ENCODE data around the gene TPSG1. TPM values are rescaled to one million over a fixed set of nuclear protein-coding genes. Genes with fewer than 3 reads are reported as not detected.
"Not testable (repeated sequence)": the region's sequence is repeated elsewhere in the genome, so short reads cannot be mapped to it uniquely, and the experiment has no call there.

The TPSG1 gene
- total RNA-seq, 2 experiments from 2014 or later = not detected

DNA sequence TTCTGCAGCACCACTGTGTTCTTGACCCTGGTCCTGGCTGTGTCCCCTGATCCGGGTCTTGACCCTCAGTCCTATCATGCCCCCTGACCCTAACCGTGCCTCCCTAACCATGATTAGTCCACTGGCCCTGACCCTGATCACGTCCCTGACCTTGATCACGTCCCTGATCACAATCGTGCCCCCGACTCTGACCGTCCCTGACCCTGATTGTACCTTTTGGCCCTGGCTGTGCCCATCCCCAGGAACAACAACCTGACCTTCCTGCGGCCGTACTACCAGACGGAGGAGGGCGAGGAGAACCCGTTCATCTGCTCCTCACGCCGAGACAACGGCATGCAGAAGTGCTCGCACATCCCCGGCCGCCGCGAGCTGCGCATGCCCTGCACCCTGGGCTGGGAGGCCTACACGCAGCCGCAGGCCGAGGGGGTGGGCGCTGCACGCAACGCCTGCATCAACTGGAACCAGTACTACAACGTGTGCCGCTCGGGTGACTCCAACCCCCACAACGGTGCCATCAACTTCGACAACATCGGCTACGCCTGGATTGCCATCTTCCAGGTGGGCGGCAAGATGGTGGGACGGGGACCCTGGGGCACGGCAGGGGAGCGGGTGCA is 24.9 kb downstream of the TPSG1 start:
- H3K27ac Mint-ChIP-seq = no peak overlapping the region
- intact Hi-C loops (cut with micrococcal nuclease) = no loop called here
- POLR2A ChIA-PET = no interaction called here

DNA sequence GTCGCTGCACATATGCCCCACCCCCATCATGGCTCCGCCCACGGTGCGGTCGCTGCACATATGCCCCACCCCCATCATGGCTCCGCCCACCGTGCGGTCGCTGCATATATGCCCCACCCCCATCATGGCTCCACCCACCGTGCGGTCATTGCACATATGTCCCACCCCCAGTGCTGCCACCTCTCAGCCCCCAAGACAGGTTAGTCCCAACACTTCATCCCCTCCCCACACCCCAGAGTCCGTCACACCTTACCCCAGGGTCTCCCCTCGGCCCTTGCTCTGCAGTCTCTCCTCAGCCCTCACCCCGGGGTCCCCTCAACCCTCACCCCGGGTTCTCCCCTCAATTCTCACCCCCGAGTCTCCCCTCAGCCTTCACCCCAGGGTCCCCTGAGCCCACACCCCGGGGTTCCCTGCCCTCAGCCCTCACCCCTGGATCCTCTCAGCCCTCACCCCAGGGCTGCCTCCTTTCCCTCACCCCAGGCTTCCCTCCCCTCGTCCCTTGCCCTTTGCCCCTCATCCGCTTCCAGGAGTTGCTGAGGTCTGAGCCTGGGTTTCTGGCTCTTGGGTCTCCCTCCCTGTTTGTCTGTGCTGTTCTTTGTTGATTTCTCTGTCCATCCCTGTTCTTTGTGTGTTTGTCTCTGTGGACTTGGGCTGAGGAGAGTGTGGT is 25.6 kb downstream of the TPSG1 start:
- intact Hi-C loops (cut with micrococcal nuclease) = no loop called here
- no peaks in the 10 kb centered on the region for H3K36me3 Mint-ChIP-seq
- ChIA-PET POLR2A (no interaction called here), CTCF (no interaction called here)
- no peak overlapping the region for H3K27ac Mint-ChIP-seq
- no peaks in the 10 kb centered on the region for H3K9me3 Mint-ChIP-seq
- H3K4me1 Mint-ChIP-seq (ENCODE audit: low read depth) = no peaks in the 10 kb centered on the region
- H3K27me3 Mint-ChIP-seq = peaks cover 3% of the 10 kb centered on the region
- H3K4me3 Mint-ChIP-seq = no peak overlapping the region
- no peak for DNase-seq

More for the DNA sequence above, 24.9 kb downstream of the TPSG1 start:
- Mint-ChIP-seq H3K36me3 (no peaks in the 10 kb centered on the region), H3K9me3 (no peaks in the 10 kb centered on the region), H3K27me3 (peaks cover 3% of the 10 kb centered on the region), H3K4me3 (no peak overlapping the region), H3K4me1 (ENCODE audit: low read depth) (no peaks in the 10 kb centered on the region)
- CTCF ChIA-PET = no interaction called here
- DNase-seq = no peak

DNA sequence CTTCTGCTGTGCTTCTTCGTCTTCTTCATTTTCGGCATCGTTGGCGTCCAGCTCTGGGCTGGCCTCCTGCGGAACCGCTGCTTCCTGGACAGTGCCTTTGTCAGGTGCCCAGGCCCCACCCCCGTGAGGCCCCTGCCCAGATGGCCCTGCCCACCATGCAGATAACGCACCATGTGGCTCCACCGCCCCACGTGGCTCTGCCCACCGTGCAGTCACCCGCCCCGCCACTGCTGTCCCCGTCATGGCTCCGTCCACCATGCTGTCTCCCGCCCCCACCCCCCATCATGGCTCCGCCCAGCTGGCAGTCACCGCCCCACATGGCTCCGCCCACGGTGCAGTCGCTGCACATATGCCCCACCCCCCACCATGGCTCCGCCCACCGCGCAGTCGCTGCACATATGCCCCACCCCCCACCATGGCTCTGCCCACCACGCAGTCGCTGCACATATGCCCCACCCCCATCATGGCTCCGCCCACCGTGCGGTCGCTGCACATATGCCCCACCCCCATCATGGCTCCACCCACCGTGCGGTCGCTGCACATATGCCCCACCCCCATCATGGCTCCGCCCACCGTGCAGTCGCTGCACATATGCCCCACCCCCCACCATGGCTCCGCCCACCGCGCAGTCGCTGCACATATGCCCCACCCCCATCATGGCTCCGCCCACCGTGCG is 26.3 kb downstream of the TPSG1 start:
- H3K27me3 Mint-ChIP-seq; H3K9me3 Mint-ChIP-seq; DNase-seq; CTCF ChIA-PET; POLR2A ChIA-PET; H3K27ac Mint-ChIP-seq; H3K4me1 Mint-ChIP-seq (ENCODE audit: low read depth); H3K36me3 Mint-ChIP-seq; intact Hi-C loops (cut with micrococcal nuclease); H3K4me3 Mint-ChIP-seq: not testable (repeated sequence)

DNA sequence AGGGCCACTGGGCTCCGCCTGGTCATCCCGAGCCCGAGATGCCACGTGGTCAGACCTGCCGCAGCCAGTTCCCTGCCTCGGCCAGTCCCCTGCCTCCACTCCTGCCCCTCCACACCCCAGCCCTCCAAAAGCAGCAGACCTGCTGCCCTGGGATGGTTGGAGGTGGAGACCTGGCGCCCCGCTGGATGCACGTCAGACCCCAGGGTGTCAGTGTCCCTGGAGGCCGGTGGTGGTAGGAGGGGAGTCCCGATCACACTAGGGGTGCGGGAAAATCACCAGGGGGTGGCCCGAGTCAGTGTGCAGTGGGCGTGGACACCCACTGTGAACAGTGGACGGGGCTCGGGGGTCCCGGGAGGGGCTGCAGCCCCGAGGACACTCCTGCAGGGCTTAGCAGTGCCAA is 26.9 kb downstream of the TPSG1 start:
- Mint-ChIP-seq H3K9me3 (no peaks in the 10 kb centered on the region), H3K4me1 (ENCODE audit: low read depth) (no peaks in the 10 kb centered on the region), H3K27ac (no peak overlapping the region), H3K27me3 (peaks cover 3% of the 10 kb centered on the region), H3K36me3 (no peaks in the 10 kb centered on the region), H3K4me3 (no peak overlapping the region)
- ChIA-PET POLR2A (no interaction called here), CTCF (no interaction called here)
- intact Hi-C loops (cut with micrococcal nuclease) = no loop called here
- no peak for DNase-seq

- Mint-ChIP-seq H3K9me3 (no peaks in the 10 kb centered on the region), H3K4me1 (ENCODE audit: low read depth) (no peaks in the 10 kb centered on the region), H3K4me3 (no peak overlapping the region), H3K27ac (no peak overlapping the region), H3K27me3 (peaks cover 3% of the 10 kb centered on the region), H3K36me3 (no peaks in the 10 kb centered on the region)
- POLR2A ChIA-PET = no interaction called here
- CTCF ChIA-PET = no interaction called here
- no peak for DNase-seq
- intact Hi-C loops (cut with micrococcal nuclease) = no loop called here
These were observed 27.7 kb downstream of the TPSG1 start for GRCh38 chr16:1197237-1197866.

- Mint-ChIP-seq H3K9me3 (no peaks in the 10 kb centered on the region), H3K4me1 (ENCODE audit: low read depth) (no peaks in the 10 kb centered on the region), H3K27ac (no peak overlapping the region), H3K27me3 (peaks cover 3% of the 10 kb centered on the region), H3K36me3 (no peaks in the 10 kb centered on the region), H3K4me3 (no peak overlapping the region)
- DNase-seq = no peak
- POLR2A ChIA-PET = interaction anchor here (0.6 kb wide), 1 partner anchor 263 kb away, joined by 4 read pairs; no protein-coding TSS in a partner anchor
- intact Hi-C loops (cut with micrococcal nuclease) = no loop called here
- CTCF ChIA-PET = no interaction called here
These were observed 28.6 kb downstream of the TPSG1 start for GRCh38 chr16:1196494-1196893.

GRCh38 chr16:1195393-1195666 is 29.7 kb downstream of the TPSG1 start:
- Mint-ChIP-seq H3K27me3 (peaks cover 3% of the 10 kb centered on the region), H3K4me3 (no peak overlapping the region), H3K36me3 (no peaks in the 10 kb centered on the region), H3K4me1 (ENCODE audit: low read depth) (no peaks in the 10 kb centered on the region), H3K9me3 (no peaks in the 10 kb centered on the region), H3K27ac (no peak overlapping the region)
- CTCF ChIA-PET = interaction anchor here (1.4 kb wide), 1 partner anchor 92 kb away, joined by 4 read pairs; no protein-coding TSS in a partner anchor
- intact Hi-C loops (cut with micrococcal nuclease) = no loop called here
- POLR2A ChIA-PET = no interaction called here
- no peak for DNase-seq

- intact Hi-C loops (cut with micrococcal nuclease) = loop anchor here (1.0 kb wide), 1 partner anchor 89 kb away; no protein-coding TSS in a partner anchor
- no peak overlapping the region for H3K4me3 Mint-ChIP-seq
- H3K4me1 Mint-ChIP-seq (ENCODE audit: low read depth) = no peaks in the 10 kb centered on the region
- H3K27me3 Mint-ChIP-seq = peaks cover 3% of the 10 kb centered on the region
- H3K9me3 Mint-ChIP-seq = no peaks in the 10 kb centered on the region
- ChIA-PET POLR2A (no interaction called here), CTCF (interaction anchor here (1.0 to 1.4 kb wide), 3 partner anchors 89 to 138 kb away, joined by 3 to 4 read pairs (median 4); no protein-coding TSS in a partner anchor)
- H3K36me3 Mint-ChIP-seq = no peaks in the 10 kb centered on the region
- DNase-seq = peak; percentile 19
- no peak overlapping the region for H3K27ac Mint-ChIP-seq
These were observed 30.2 kb downstream of the TPSG1 start for GRCh38 chr16:1194665-1195392.

DNA sequence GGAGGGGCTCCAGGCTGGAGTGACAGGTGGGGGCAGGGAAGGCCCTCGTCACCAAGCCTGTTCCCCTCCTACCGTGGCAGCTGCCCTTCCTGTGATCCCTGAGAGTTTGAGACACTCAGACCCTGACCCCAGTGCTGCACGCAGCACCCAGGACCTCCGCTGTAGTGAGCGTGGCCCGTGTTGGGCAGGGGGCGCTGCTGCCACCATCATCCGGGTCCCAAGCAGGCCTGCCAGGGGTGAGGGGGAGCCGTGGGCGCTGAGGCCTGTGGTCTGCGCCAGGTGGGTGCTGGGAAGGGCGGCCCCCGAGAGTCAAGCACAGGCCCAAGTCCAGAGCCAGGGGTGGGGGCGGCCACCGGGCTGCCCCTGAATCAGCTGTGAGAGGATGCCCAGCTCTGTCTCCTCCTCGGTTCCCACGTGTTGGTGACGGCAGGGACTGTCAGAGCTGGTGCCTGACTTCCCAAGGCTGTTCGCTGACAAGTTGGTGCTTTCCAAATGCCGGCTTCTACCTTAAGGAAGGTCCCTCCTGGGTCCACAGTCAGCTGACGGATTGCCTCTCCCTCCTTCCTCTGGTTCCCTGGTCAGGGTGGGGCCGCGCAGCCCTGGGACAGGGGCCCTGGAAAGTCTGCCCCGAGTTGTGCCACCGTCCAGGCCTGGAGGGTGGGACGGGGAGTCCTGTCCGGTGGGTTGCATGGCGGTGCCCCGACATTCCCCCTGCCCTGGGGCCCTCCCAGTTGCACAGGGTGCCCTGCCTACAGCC is 31.1 kb downstream of the TPSG1 start:
- no peak overlapping the region for H3K4me3 Mint-ChIP-seq
- DNase-seq = no peak
- no peak overlapping the region for H3K27ac Mint-ChIP-seq
- ChIA-PET CTCF (interaction anchor here (1.0 to 1.4 kb wide), 3 partner anchors 88 to 137 kb away, joined by 3 to 4 read pairs (median 4); no protein-coding TSS in a partner anchor), POLR2A (no interaction called here)
- intact Hi-C loops (cut with micrococcal nuclease) = loop anchor here (1.0 kb wide), 1 partner anchor 88 kb away; no protein-coding TSS in a partner anchor
- H3K36me3 Mint-ChIP-seq = no peaks in the 10 kb centered on the region
- H3K4me1 Mint-ChIP-seq (ENCODE audit: low read depth) = no peaks in the 10 kb centered on the region
- no peaks in the 10 kb centered on the region for H3K9me3 Mint-ChIP-seq
- peaks cover 3% of the 10 kb centered on the region for H3K27me3 Mint-ChIP-seq

DNA sequence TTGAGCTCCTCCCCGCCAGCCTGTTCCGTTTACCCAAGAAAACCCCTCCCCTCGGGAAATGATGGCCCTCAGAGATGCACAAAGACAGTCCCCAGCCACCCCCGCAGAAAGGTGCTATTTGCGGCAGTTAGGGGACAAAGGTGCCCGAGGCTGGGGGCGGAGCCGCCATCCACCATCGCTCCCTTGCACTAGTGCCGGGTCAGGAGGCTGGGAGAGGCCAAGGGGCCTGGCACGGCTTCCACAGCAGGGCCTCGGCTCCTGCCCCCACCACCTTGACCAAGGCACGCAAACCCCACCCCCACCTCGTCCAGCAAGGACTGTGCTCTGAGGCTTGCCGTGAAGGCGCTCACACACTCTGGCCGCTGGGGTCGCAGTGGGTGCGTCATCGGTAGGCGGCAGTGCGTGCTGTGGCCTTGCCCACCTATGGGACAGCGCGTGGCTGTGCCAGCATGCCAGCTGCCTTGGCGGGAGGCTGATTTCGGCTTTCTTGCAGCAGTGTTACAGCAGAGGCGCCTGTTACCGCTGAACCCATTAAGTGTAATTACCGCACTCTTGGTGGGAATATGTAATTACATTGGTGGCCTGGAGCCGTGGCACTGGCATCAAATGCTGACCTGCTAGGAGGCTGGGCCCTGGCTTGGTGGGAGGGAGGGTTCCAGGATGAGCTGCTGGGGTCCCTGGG is 31.8 kb downstream of the TPSG1 start:
- POLR2A ChIA-PET = no interaction called here
- H3K4me3 Mint-ChIP-seq = no peak overlapping the region
- no peak for DNase-seq
- no peak overlapping the region for H3K27ac Mint-ChIP-seq
- intact Hi-C loops (cut with micrococcal nuclease) = no loop called here
- H3K36me3 Mint-ChIP-seq = no peaks in the 10 kb centered on the region
- H3K9me3 Mint-ChIP-seq = no peaks in the 10 kb centered on the region
- CTCF ChIA-PET = no interaction called here
- peaks cover 3% of the 10 kb centered on the region for H3K27me3 Mint-ChIP-seq
- no peaks in the 10 kb centered on the region for H3K4me1 Mint-ChIP-seq (ENCODE audit: low read depth)

DNA sequence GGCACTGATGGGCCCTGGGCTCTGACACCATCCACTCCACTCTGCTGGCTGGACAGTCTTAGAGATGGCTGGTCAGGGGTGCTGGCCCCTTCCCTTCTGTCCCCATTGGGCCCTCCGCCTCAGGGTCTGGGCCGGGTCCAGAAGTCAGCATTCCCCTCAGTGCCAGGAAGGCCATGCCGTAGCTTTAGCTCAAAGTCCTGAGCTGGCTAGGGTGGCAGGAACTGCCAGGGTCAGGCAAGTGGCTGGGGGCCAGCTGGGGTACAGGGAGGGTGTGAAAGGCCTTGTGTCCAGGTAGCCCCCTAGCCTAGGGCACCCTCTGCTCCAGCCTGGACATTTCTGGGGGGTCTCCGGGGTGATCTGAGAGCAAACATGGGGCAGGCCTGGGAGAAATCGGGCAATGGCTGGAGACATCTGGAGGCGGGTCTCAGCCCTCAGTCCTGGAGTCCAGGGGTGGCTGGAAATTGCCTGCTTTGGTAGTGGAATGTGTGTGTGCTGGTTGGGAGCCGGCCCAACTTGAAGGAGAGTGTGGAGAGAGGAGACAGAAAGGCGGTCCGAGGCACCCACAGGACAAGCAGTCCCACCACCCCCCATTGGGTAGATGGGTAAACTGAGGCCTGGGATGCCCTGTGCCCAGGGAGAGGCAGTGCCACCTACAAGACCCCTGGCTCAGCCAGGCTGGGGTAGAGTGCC is 32.5 kb downstream of the TPSG1 start:
- Mint-ChIP-seq H3K9me3 (no peaks in the 10 kb centered on the region), H3K27ac (no peak overlapping the region), H3K4me3 (no peak overlapping the region), H3K36me3 (no peaks in the 10 kb centered on the region), H3K27me3 (peaks cover 3% of the 10 kb centered on the region), H3K4me1 (ENCODE audit: low read depth) (no peaks in the 10 kb centered on the region)
- DNase-seq = no peak
- POLR2A ChIA-PET = no interaction called here
- CTCF ChIA-PET = no interaction called here
- intact Hi-C loops (cut with micrococcal nuclease) = no loop called here
